Measurements from ENCODE around the gene GRIK4.

Gene GRIK4

DNA sequence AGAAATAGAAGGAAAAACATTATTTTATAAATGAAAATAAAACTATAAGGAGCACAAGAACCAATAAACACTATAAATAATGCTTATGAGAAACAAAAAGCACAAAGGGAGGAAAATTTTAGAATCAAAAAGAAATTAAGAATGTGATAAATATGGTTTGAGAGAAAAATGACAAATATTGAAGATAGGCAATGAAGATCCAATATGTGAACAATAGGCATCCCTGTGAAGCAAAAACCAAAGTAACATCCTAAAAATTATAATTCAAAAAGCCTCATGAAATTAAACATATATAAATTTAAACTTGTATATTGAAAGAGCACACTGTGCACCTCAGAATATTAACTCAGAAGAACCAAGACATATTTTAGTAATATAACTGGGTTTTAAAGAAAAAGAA is 216.2 kb downstream of the GRIK4 start:
- no peak overlapping the region for H3K4me3 ChIP-seq (ENCODE audit: low read length)
- TF ChIP-seq, protein P1, sequence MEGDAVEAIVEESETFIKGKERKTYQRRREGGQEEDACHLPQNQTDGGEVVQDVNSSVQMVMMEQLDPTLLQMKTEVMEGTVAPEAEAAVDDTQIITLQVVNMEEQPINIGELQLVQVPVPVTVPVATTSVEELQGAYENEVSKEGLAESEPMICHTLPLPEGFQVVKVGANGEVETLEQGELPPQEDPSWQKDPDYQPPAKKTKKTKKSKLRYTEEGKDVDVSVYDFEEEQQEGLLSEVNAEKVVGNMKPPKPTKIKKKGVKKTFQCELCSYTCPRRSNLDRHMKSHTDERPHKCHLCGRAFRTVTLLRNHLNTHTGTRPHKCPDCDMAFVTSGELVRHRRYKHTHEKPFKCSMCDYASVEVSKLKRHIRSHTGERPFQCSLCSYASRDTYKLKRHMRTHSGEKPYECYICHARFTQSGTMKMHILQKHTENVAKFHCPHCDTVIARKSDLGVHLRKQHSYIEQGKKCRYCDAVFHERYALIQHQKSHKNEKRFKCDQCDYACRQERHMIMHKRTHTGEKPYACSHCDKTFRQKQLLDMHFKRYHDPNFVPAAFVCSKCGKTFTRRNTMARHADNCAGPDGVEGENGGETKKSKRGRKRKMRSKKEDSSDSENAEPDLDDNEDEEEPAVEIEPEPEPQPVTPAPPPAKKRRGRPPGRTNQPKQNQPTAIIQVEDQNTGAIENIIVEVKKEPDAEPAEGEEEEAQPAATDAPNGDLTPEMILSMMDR (conservative IDR thresholded peaks at IDR 0.05; ENCODE audit: low read depth, low read length), result no peak
- no peak for DNase-seq (ENCODE audit: low read depth)

DNA sequence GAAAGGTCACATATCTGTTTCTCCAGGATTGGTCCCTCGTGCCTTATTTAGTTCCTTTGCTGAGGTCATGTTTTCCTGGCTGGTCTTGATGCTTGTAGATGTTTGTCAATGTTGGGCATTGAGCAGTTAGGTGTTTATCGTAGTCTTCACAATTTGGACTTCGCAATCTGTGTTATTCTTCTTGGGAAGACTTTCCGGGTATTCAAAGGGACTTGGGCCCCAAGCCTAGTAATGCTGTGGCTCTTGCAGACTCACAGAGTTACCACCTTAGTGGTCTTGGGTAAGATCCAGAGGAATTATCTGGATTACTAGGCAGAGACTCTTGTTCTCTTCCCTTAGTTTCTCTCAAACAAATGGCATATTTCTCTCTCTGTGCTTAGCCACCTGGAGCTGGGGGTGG is 223.5 kb downstream of the GRIK4 start:
- TF ChIP-seq, protein P1 (conservative IDR thresholded peaks at IDR 0.05; ENCODE audit: low read depth, low read length), result no peak
- no peak for DNase-seq (ENCODE audit: low read depth)
- no peak overlapping the region for H3K4me3 ChIP-seq (ENCODE audit: low read length)

DNA sequence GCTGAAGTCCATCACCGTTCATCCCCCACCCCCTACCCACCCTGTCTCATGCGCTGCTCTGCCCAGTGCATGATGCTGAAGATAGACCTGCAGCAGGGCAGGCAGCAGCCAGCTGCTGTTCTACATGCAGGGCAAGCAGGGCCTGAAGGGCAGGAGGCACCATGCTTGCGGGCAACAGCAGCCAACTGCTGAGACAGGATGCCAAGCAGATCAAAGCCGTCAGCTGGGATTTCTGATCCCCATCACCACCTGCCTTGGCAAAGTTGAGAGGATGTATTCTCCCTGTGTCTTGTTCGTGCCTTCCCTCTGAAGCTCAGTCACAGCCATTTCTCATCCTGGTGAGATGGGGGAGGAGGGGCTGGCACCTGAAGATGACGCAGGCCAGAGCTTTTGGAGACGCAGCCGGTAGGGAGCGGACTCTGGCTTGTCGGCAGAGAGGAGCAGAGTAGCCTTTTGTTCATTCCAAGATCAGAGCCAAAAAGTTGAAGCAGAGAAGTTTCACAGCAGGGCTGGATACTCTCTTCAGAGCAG is 227.0 kb downstream of the GRIK4 start:
- DNase-seq (ENCODE audit: low read depth), result no peak
- TF ChIP-seq, protein P1 (conservative IDR thresholded peaks at IDR 0.05; ENCODE audit: low read depth, low read length), result no peak
- H3K4me3 ChIP-seq (ENCODE audit: low read length), result no peak overlapping the region

DNA sequence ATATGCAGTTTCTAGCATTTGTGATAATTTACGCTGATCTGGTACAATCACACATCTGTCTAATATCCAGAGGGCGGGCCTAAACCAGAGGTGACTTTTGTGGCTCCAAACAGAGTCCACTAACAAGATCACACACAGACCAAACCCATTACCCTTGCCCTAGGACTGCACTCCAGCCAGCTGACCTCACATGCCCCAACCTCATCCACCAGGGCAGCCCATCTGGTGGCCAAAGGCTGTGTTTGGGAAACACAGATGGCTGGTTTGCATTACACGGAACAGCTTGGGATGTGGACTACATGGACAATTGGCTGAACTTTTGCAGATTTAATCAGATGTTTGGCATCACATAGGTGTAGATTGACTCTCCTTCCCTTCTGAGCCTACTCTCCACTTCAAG is 228.2 kb downstream of the GRIK4 start:
- DNase-seq (ENCODE audit: low read depth), result no peak
- TF ChIP-seq, protein P1 (conservative IDR thresholded peaks at IDR 0.05; ENCODE audit: low read depth, low read length), result no peak
- no peak overlapping the region for H3K4me3 ChIP-seq (ENCODE audit: low read length)

DNA sequence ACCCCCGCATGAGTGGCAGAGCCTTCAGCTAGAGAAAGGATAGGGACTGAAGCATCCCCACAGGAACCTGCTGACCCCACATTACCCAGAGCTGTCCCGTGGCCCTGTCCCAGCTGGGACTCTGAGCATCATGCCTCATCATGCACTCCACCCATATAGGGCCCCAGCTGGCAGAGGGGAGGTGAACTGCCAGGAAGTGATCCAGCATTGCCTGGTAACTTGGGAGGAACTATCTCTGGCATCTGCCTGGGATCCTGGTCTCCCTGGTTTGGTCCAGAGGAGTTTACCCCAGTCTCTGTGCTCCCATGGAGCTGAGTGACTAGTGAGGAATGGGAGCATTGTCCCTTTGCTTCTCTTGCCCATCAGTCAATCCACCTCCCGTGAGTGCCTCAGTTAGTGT is 228.8 kb downstream of the GRIK4 start:
- no peak for DNase-seq (ENCODE audit: low read depth)
- H3K4me3 ChIP-seq (ENCODE audit: low read length), result no peak overlapping the region
- TF ChIP-seq, protein P1 (conservative IDR thresholded peaks at IDR 0.05; ENCODE audit: low read depth, low read length), result no peak

DNA sequence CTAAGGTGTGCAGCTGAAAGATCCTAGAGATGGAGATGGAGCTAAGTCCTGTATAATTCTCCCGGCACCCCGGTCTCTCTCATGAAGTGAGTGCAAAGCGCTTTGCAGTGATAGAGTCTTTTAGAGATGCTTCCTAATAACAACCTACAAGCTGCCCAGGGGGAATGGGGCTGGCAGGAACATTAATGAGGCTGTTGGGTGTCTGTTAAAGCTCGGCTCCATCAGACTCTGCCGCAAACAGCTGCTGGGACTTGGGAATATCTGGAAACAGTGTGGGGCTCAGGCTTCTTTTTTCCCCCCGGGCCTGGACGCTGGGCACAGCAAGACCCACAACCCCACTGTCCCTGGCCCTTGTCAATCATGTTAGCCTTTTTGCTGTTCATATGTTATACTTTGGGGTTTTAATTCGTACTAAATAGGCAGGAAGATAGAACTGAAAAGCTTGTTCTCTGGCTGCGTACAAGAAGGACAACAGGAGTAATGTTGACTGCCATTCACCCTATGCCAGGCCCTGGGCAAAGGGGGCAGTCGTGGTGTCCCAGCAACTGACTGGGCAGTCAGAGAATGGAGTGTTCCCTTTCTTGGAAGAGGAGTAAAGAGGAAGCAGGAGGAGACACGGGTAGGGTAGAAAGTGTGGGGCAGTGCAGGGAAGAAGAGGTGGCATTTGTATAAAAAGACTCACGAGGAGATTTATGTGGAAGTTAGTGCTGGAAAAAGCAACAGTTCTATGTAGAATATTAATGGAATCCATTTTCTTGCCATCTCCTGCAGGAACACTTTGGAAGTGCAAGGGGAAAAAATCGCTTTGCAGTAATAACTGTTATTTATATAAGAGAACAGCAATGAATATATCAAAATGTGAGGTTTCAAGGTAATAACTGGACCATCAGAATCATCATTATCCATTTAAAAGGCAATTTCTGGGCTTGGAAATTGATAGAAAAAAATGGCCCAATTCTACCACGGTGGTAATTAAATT is 232.8 kb downstream of the GRIK4 start:
- DNase-seq (ENCODE audit: low read depth), result no peak
- TF ChIP-seq, protein P1 (conservative IDR thresholded peaks at IDR 0.05; ENCODE audit: low read depth, low read length), result peak; percentile 34
- no peak overlapping the region for H3K4me3 ChIP-seq (ENCODE audit: low read length)

DNA sequence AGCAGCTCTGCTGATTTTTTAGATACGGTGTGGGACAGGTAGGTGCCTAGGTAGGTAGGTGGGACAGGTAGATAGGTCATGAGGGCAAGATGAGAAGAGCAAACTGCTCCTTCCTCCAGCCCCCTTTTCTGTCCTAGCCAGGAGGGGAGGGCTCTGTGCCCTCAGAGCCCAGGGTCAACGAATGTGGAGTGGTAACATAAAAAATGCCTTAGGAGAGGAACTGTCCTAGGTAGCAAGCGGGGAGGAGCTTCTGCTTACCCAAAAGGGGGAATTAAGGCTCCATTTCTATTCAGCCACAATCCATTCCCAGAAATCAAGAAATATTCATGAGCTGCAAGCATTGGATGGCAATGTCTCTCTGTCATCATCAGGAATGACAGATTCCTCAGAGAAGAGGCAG is 234.8 kb downstream of the GRIK4 start:
- no peak for DNase-seq (ENCODE audit: low read depth)
- no peak overlapping the region for H3K4me3 ChIP-seq (ENCODE audit: low read length)
- TF ChIP-seq, protein P1 (conservative IDR thresholded peaks at IDR 0.05; ENCODE audit: low read depth, low read length), result no peak

Measured in retinal pigment epithelial cell (primary cell).